Osteocyte (in vitro differentiated cells): ENCODE measurements around the gene SARNP. TPM values are rescaled to one million over a fixed set of nuclear protein-coding genes. Genes with fewer than 3 reads are reported as not detected.

Experiments
- DNase-seq: peaks from one replicate; pipeline ENCODE4 v3.0.0; 2021; ENCODE audit warnings: mixed read lengths; ENCODE audit not compliant: unreplicated experiment; ENCODE audit errors: extremely low spot score
- H3K27ac Mint-ChIP-seq: one replicate; pipeline ENCODE4 v1.8.0; 2021; ENCODE audit warnings: mild to moderate bottlenecking, mixed read lengths; ENCODE audit not compliant: unreplicated experiment
- H3K27me3 Mint-ChIP-seq: one replicate; pipeline ENCODE4 v1.8.0; 2021; ENCODE audit warnings: mixed read lengths; ENCODE audit not compliant: unreplicated experiment
- H3K36me3 Mint-ChIP-seq: one replicate; pipeline ENCODE4 v1.8.0; 2021; ENCODE audit warnings: mixed read lengths; ENCODE audit not compliant: unreplicated experiment
- H3K4me1 Mint-ChIP-seq: one replicate; pipeline ENCODE4 v1.8.0; 2021; ENCODE audit warnings: mixed read lengths; ENCODE audit not compliant: unreplicated experiment
- H3K4me3 Mint-ChIP-seq: one replicate; pipeline ENCODE4 v1.8.0; 2021; ENCODE audit warnings: mild to moderate bottlenecking, moderate library complexity, mixed read lengths; ENCODE audit not compliant: unreplicated experiment
- H3K9me3 Mint-ChIP-seq: one replicate; pipeline ENCODE4 v1.8.0; 2021; ENCODE audit warnings: mixed read lengths; ENCODE audit not compliant: unreplicated experiment
- CTCF ChIP-seq: fragments of 200-600 bp; sonication (generic); IDR thresholded peaks from 2 replicates; pipeline ENCODE4 v1.5.0; 2021; ENCODE audit warnings: antibody characterized with exemption, mild to moderate bottlenecking, moderate library complexity
- total RNA-seq: library from RNA; stranded (reverse); gene quantifications from 2 replicates; pipeline ENCODE4 v1.2.1, GENCODE V29; 2021

SARNP gene
- total RNA-seq, 1 donor from 2014 or later: 56.1 TPM

GRCh38 chr12:55745361-55746173 is 72.0 kb downstream of the SARNP start:
- H3K36me3 Mint-ChIP-seq: peaks cover 3% of the 10 kb centered on the region
- H3K4me3 Mint-ChIP-seq: peak overlapping the region; percentile 85
- H3K27me3 Mint-ChIP-seq: no peaks in the 10 kb centered on the region
- TF ChIP-seq CTCF: no peak
- DNase-seq: no peak
- H3K4me1 Mint-ChIP-seq: peaks cover 30% of the 10 kb centered on the region
- H3K9me3 Mint-ChIP-seq: no peaks in the 10 kb centered on the region
- peak overlapping the region; percentile 56 for H3K27ac Mint-ChIP-seq

DNA sequence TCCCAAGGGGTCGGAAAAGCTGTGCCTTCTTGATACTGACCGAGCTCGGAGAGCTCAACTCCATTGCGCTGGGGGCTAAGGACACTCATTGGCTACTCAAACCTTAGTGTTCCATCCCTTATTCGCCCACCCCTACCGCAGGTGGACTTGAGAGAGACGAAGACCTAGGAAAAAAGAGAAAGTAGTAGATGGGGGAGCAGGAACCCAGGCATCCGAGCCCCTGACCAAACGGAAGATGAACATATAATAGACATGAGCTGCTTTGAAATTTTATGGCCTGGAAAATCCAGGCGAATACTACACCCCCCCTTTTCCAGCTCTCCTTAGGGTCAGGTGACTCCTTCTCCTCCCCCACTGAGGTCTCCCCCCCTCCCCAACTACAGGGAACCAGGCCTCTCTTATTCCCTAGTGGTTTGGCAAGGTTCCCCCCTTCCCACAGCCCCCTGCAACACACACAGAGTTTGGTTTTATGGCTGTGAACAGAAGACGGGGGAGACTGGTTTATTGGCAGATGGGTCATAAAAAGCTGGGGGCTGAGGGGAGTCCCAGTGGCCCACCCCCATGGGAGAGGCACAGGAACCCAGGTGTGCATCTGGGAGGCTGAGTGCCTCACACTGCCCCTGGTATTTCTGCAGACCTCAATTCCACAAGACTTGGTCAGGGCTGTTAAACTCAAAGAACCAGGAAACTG is 73.0 kb downstream of the SARNP start:
- peaks cover 30% of the 10 kb centered on the region for H3K4me1 Mint-ChIP-seq
- H3K27ac Mint-ChIP-seq: peak overlapping the region; percentile 69
- H3K27me3 Mint-ChIP-seq: no peaks in the 10 kb centered on the region
- no peak for DNase-seq
- peaks cover 3% of the 10 kb centered on the region for H3K36me3 Mint-ChIP-seq
- no peak for TF ChIP-seq CTCF
- no peaks in the 10 kb centered on the region for H3K9me3 Mint-ChIP-seq
- peak overlapping the region; percentile 85 for H3K4me3 Mint-ChIP-seq

GRCh38 chr12:55743406-55744339 is 73.9 kb downstream of the SARNP start:
- Mint-ChIP-seq H3K9me3 (no peaks in the 10 kb centered on the region), H3K4me1 (peaks cover 32% of the 10 kb centered on the region), H3K27me3 (no peaks in the 10 kb centered on the region), H3K4me3 (peak overlapping the region; percentile 85), H3K27ac (peak overlapping the region; percentile 69), H3K36me3 (no peaks in the 10 kb centered on the region)
- TF ChIP-seq CTCF: peak; percentile 25
- DNase-seq: no peak

DNA sequence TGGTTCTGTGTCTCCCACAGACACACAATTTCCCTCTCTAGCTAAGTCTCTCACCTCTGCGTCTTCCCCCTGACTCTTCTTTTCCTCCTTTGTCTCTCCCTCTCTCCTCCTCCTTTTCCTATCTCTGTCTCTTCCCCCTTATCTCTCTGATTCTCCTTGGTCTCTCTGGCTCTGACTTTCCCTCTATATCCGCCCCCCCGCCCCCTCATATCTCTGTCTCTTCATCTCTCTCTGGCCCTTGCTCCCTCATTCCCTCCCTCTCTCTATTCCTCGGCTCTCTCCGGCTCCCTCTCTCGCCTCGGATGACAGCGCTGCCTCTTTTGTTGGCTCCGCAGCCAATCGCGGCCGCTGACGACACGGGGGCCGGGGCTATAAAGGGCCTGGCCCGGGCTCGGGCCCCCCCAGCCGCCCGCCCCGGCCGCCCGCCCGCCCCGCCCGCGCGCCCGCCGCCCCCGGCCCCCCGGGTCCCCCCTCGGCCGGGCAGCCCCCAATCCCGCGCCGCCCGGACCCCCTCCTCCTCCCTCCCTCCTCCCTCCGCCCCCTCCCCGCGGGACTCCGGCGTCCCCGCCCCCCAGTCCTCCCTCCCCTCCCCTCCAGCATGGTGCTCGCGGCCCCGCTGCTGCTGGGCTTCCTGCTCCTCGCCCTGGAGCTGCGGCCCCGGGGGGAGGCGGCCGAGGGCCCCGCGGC is 74.7 kb downstream of the SARNP start, which contains the start of gene GDF11:
GDF11 (plus strand) TSS at position 404 of the 687 bp plus-strand sequence; CDS start at position 599, 195 bp downstream.
- Mint-ChIP-seq H3K4me1 (peaks cover 36% of the 10 kb centered on the region), H3K9me3 (no peaks in the 10 kb centered on the region), H3K36me3 (no peaks in the 10 kb centered on the region), H3K4me3 (peak within 1 kb of the TSS; percentile 85), H3K27me3 (no peaks in the 10 kb centered on the region), H3K27ac (peak within 1 kb of the TSS; percentile 92)
- no peak for TF ChIP-seq CTCF
- DNase-seq: peak; percentile 89
